GM10248 (cell line): ENCODE data around the gene SNRNP35.

Experiments used
- CTCF ChIA-PET: fragments of 300-600 bp; sonication (Branson Sonifier 250); formaldehyde crosslinking; extraction: SDS; loops from one replicate; lab custom pipeline; 2021; ENCODE audit warnings: antibody characterized with exemption; lab: Yijun Ruan, JAX
- POLR2A ChIA-PET: fragments of 350-650 bp; sonication (Branson Sonifier 250); formaldehyde crosslinking; extraction: SDS; loops from one replicate; lab custom pipeline; 2020; ENCODE audit warnings: antibody characterized with exemption; lab: Yijun Ruan, JAX
- DNase-seq: peaks from one replicate; pipeline ENCODE4 v3.0.0; 2012; ENCODE audit errors: extremely low spot score
- TF ChIP-seq, protein P1 (sequence below): IDR thresholded peaks from 2 replicates; pipeline ENCODE4 v1.5.1; 2012; ENCODE audit warnings: mild to moderate bottlenecking, low read depth; ENCODE audit errors: extremely low read depth, missing control alignments, control extremely low read depth

SNRNP35 gene

DNA sequence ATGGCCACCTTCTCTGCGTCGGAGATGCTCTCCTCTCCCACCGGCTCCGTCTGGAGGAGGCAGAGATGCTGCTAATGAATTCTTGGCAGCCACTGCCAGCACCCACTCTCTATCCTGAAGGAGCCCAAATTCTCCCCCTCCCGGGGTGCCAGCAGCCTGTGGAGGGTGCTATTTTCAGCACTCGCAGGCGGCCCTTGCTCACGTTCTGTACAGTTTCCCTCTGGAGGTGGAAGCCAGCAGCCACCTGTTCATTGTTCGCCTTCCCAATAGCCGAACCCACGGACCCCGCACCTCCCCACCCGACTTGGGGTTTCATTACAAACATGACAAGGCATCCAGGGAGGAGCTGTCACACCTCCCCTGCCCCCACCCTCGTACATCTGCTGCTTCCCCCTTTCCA, 27.8 kb downstream of the SNRNP35 start:
- TF ChIP-seq, protein P1, sequence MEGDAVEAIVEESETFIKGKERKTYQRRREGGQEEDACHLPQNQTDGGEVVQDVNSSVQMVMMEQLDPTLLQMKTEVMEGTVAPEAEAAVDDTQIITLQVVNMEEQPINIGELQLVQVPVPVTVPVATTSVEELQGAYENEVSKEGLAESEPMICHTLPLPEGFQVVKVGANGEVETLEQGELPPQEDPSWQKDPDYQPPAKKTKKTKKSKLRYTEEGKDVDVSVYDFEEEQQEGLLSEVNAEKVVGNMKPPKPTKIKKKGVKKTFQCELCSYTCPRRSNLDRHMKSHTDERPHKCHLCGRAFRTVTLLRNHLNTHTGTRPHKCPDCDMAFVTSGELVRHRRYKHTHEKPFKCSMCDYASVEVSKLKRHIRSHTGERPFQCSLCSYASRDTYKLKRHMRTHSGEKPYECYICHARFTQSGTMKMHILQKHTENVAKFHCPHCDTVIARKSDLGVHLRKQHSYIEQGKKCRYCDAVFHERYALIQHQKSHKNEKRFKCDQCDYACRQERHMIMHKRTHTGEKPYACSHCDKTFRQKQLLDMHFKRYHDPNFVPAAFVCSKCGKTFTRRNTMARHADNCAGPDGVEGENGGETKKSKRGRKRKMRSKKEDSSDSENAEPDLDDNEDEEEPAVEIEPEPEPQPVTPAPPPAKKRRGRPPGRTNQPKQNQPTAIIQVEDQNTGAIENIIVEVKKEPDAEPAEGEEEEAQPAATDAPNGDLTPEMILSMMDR = no peak
- POLR2A ChIA-PET = no interaction called here
- CTCF ChIA-PET = interaction anchor here (1.2 kb wide), 1 partner anchor 23 kb away, joined by 4 read pairs; no protein-coding TSS in a partner anchor
- no peak for DNase-seq

DNA sequence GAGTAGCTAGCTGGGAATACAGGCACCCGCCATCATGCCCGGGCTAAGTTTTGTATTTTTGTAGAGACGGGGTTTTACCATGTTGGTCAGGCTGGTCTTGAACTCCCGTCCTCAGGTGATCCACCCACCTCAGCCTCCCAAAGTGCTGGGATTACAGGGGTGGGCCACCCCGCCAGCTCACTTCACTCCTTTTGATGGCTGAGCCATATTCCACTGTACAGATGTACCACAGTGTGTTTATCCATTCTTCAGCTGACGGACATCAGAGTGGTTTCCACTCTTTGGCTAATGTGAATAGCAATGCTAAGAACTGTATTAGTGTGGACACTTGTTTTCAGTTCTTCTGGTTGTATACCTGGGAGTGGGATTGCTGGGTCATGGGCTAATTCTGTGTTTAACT, 29.5 kb downstream of the SNRNP35 start:
- TF ChIP-seq, protein P1 = no peak
- no peak for DNase-seq
- ChIA-PET POLR2A (interaction anchor here (0.9 kb wide), 1 partner anchor 11 kb away, joined by 3 read pairs; no protein-coding TSS in a partner anchor), CTCF (no interaction called here)

DNA sequence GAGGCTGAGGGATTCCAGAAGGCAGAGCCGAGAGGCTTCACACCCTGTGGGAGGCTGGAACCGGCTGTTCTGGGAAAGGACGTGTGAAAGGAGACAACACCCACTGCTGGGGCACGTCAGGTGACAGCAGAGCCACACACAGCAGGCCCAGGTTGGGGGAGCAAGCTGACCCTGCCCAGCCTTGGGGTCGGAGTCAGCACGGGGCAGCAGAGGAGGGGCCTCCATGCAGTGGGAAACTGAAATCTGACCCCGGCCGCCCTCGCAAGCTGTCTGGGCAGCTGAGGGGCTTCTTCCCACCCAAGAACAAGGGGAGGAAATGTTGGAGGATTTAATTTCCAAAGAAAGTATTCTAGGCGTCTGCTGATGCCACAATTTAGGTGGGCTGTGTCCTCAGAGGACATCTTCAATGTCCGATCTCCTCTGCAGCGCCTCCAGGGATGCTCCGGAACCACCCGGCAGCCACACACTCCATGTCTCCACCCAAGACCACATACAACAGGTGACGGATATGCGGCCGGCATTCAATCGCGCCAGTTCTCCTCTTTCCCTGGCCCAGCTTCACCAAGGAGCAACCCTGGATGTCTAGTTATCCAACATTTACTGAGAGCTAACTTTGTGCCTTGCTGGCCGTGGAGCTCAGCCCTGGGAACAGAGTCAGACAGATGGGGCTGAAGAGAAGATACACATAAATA, 30.7 kb downstream of the SNRNP35 start:
- TF ChIP-seq, protein P1 = no peak
- no peak for DNase-seq
- ChIA-PET POLR2A (no interaction called here), CTCF (interaction anchor here (1.6 kb wide), 1 partner anchor 20 kb away, joined by 3 read pairs; no protein-coding TSS in a partner anchor)

DNA sequence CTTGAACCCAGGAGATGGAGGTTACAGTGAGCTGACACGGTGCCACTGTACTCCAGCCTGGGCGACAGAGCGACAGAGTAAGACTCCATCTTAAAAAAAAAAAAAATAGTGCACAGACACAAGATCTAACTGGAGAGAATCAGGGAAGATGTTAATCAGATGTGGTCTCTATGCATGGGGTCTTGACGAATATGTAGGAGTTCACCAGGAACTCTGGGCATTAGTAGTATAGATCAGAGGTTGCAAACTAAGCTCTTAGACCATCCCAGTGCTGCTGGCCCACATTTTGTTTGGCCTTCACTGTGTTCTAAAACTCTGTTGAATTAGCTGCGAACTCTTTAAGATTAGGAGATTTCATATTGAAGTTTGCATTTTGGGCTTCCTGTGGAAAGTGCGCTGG, 31.6 kb downstream of the SNRNP35 start:
- ChIA-PET POLR2A (no interaction called here), CTCF (interaction anchor here (1.6 kb wide), 1 partner anchor 21 kb away, joined by 3 read pairs; no protein-coding TSS in a partner anchor)
- no peak for DNase-seq
- TF ChIP-seq, protein P1 = no peak

DNA sequence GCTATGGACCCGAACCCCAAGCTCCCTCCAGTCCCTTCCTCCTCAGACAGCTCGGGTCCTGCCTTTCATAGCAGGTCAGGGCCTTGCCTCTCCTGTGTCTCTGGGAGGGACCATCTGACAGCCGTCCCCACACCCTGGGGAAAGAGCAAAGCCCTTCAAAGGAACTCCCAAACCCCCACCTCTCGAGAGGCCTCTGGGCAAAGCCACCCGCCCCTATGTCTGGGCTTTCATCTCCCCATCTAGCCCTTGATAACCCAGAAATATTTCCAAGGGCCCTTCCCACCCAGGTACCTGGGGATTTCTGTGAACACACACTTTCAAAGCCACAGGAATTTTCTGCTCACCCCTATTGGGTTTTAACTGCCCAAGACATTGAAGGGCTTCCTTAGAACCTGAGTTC, 32.1 kb downstream of the SNRNP35 start:
- ChIA-PET POLR2A (no interaction called here), CTCF (interaction anchor here (1.6 kb wide), 1 partner anchor 22 kb away, joined by 3 read pairs; no protein-coding TSS in a partner anchor)
- TF ChIP-seq, protein P1 = no peak
- DNase-seq = no peak

DNA sequence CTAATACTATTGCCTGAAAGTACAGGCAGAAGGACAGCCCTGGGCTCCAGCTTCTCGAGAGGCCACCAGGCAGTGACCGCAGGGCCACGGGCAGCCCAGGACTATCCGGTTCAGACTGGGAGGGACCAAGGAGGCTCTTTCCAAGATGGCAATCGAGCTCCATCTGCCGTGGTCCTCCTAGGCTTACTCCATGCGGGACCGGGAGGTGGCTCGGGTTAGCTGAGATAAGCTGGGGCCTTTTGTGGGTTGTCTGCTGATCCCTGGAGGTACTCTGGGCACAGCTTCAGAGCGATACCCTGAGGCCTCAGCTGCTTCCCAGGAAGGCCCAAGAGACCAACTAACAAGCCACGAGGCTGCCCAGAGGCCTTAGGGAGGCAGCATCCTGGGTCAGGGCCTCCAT, 33.1 kb downstream of the SNRNP35 start:
- no peak for DNase-seq
- ChIA-PET POLR2A (no interaction called here), CTCF (no interaction called here)
- TF ChIP-seq, protein P1 = no peak
